HG03039 (cell line): ENCODE measurements around the gene MAGOHB.

ENCODE experiments used
- ATAC-seq: cut with Tn5 transposase; IDR thresholded peaks from one replicate; pipeline ENCODE4 v1.9.1; 2021; ENCODE audit warnings: mild to moderate bottlenecking, moderate library complexity; ENCODE audit not compliant: unreplicated experiment

The MAGOHB gene

DNA sequence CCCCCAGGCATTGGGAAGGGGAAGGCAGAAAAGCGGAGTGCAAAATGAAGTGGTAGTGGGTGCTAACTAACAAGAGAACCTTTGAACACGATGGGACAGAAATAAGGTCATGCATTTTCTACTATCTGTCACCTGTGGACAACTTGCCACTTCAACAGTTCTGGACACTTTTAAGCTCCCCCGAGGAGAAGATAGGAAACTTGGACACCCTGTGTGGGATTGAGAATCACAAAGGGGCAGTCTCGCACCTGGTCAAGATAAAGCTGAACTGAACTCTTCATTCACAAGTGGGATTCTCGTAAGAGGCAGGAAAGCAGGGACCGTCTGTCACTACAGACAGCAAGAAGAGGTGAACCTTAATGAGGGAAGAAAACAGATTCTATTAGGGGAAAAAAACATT is 56.1 kb downstream of the MAGOHB start:
- ATAC-seq = no peak

- no peak for ATAC-seq
Measured at GRCh38 chr12:10554756-10555481, 58.5 kb downstream of the MAGOHB start.

GRCh38 chr12:10554228-10554755 is 59.1 kb downstream of the MAGOHB start:
- ATAC-seq = no peak
